ENCODE measurements around the gene ANKLE2.
"Not testable (repeated sequence)": the region's sequence is repeated elsewhere in the genome, so short reads cannot be mapped to it uniquely, and the experiment has no call there.

ANKLE2 gene

DNA sequence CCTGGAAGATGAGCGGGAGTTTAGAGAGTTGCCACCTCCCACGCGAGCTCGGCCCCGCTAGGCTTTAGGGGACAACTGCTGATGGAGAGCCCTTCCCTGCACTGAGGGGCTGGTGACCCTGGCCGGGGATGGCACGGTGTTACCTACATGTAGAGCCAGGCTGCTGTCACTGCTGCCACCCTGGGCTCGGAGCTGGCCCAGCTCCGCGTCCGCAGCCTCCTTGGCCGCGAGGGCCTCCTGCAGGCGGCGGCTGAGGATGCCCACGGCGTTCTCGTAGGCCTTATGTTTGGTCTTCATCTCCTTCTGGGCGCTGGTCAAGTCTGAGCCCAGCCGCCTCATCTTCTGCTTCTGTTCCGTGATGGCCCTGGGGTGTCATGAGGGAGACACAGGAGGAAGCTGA lies 24.6 kb upstream of the ANKLE2 start:
- Mint-ChIP-seq H3K9me3 (no peaks in the 10 kb centered on the region), H3K36me3 (peaks cover 21% of the 10 kb centered on the region), H3K27ac (no peak overlapping the region), H3K4me3 (no peak overlapping the region), H3K27me3 (no peaks in the 10 kb centered on the region), H3K4me1 (no peaks in the 10 kb centered on the region)

GRCh38 chr12:132784580-132784979 lies 22.9 kb upstream of the ANKLE2 start:
- H3K27me3 Mint-ChIP-seq, result no peaks in the 10 kb centered on the region
- H3K36me3 Mint-ChIP-seq, result peaks cover 21% of the 10 kb centered on the region
- H3K27ac Mint-ChIP-seq, result peak overlapping the region; percentile 88
- no peaks in the 10 kb centered on the region for H3K4me1 Mint-ChIP-seq
- H3K9me3 Mint-ChIP-seq, result no peaks in the 10 kb centered on the region
- no peak overlapping the region for H3K4me3 Mint-ChIP-seq

DNA sequence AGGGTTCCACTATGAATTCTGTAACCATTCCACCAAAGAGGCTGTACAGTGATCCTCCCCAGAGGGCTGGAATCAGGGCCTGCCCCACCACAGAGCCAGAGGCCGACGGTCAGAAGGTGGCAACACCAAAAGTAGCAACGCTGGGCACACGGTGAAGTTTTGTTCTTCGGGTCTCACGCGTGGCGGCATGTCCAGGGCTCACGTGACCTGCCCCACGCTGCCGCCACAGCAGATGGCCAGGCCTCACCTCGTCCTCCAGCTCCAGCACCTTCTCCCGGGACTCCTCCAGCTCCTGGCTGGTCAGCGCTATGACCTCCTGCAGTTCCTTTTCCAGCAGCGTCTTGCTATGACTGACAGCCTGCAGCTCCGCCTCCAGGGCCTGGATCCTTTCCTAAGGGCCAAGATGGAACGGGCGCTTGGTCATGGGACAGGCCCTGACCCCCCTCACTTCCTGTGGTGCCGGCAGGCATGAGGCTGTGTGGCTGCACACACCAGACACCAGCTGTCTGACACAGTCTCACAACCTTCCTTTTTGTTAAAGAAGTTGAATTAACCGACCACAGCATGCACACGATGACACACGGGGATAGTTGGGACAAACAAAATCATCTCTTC lies 22.4 kb upstream of the ANKLE2 start:
- Mint-ChIP-seq H3K4me3 (no peak overlapping the region), H3K4me1 (no peaks in the 10 kb centered on the region), H3K9me3 (no peaks in the 10 kb centered on the region), H3K27ac (no peak overlapping the region), H3K27me3 (no peaks in the 10 kb centered on the region), H3K36me3 (peaks cover 21% of the 10 kb centered on the region)

DNA sequence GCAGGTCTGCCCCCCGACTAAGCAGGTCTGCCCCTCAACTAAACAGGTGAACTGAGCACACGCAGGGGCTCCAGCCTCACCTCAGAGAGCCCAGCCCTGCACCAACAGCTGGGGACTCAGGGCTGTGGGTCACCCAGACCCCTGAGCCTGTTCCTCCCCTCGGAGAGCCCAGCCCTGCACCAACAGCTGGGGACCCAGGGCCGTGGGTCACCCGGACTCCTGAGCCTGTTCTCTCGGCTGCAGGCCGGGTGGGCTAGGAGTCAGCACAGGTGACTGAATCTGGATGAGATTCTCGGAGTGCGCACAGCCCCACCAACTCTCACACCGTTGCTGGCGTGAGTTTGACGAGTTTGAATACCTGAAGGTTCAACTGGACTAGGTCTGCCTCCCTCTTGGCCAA lies 20.3 kb upstream of the ANKLE2 start:
- no peaks in the 10 kb centered on the region for H3K27me3 Mint-ChIP-seq
- no peak overlapping the region for H3K4me3 Mint-ChIP-seq
- no peaks in the 10 kb centered on the region for H3K9me3 Mint-ChIP-seq
- H3K4me1 Mint-ChIP-seq, result no peaks in the 10 kb centered on the region
- H3K27ac Mint-ChIP-seq, result no peak overlapping the region
- peaks cover 13% of the 10 kb centered on the region for H3K36me3 Mint-ChIP-seq

DNA sequence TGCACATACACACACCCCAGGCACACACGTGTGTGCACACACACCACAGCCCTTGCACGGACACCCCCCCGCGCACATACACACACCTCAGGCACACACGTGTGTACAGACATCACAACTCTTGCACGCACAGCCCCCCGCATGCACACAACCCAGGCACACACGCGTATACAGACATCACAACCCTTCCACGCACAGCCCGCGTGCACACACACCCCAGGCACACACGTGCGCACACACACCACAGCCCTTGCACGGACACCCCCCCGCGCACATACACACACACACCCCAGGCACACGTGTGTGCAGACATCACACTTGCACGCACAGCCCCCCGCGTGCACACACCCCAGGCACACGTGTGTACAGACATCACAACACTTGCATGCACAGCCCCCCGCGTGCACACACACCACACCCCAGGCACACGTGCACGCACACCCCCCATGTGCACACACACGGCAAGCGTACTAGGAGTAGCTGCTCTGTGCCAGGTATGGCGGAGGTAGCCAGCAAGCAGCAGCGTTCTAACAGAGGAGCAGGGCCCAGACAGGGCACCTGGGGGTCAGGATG lies 18.2 kb upstream of the ANKLE2 start:
- H3K27me3 Mint-ChIP-seq, result no peaks in the 10 kb centered on the region
- H3K4me1 Mint-ChIP-seq, result peaks cover 11% of the 10 kb centered on the region
- no peaks in the 10 kb centered on the region for H3K9me3 Mint-ChIP-seq
- peaks cover 12% of the 10 kb centered on the region for H3K36me3 Mint-ChIP-seq
- no peak overlapping the region for H3K4me3 Mint-ChIP-seq
- peak overlapping the region; percentile 36 for H3K27ac Mint-ChIP-seq

DNA sequence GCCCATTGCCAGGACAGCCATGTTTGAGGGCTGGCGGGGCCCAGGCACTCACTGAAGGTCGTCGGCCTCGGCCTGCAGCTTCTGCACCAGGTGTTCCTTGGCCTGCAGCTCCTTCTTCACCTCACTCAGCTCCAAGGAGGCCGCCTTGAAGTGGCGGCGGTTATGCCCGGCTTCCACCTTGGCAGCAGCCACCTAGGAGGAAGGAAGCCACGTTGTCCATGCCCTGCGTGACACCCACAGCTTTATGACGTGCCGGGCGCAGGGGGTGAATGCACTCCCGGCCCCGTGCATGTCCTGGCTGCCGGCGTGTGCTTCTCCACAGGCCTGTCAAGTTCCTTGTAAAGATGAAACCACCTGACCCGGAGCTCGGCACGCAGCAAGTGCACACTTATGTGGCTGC lies 16.0 kb upstream of the ANKLE2 start:
- Mint-ChIP-seq H3K4me1 (peaks cover 28% of the 10 kb centered on the region), H3K36me3 (peaks cover 14% of the 10 kb centered on the region), H3K4me3 (no peak overlapping the region), H3K27ac (no peak overlapping the region), H3K9me3 (no peaks in the 10 kb centered on the region), H3K27me3 (no peaks in the 10 kb centered on the region)

DNA sequence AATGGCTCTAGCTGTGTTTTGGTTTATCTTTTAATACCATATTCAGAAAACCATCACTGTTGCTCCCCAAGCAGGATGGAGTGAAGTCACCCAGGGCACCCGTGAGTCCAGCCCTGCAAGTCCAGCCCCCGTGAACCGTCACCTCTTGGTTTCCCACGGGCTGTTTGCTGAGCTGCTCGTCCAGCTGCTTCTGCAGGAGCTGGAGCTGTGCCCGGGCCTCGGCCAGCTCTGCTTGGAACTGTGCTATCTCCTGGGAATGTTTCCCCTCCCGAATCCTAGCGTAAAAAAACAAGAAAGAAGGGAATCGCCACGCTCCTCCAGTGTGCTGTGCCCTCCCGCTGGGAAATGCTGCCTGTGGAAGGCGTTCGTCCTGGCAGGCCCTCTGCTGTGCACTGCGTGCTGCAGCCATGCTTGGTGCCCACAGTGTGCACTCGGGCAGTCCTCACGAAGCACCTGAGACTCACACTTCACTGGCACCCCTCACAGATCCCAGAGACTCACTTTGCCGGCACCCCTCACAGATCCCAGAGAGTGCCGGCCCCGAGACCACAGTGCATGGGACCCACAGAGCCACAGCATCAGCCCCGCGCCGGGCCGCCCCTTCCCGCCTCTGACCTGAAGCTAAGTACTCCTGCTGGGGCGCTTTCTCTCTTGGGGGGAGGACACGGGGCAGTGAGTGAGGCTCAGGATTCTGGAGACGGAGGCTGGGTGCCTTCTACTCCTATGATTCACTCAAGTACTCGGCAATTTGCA lies 15.4 kb upstream of the ANKLE2 start:
- no peak overlapping the region for H3K27ac Mint-ChIP-seq
- no peaks in the 10 kb centered on the region for H3K27me3 Mint-ChIP-seq
- H3K4me3 Mint-ChIP-seq, result no peak overlapping the region
- no peaks in the 10 kb centered on the region for H3K9me3 Mint-ChIP-seq
- peaks cover 32% of the 10 kb centered on the region for H3K4me1 Mint-ChIP-seq
- peaks cover 14% of the 10 kb centered on the region for H3K36me3 Mint-ChIP-seq

DNA sequence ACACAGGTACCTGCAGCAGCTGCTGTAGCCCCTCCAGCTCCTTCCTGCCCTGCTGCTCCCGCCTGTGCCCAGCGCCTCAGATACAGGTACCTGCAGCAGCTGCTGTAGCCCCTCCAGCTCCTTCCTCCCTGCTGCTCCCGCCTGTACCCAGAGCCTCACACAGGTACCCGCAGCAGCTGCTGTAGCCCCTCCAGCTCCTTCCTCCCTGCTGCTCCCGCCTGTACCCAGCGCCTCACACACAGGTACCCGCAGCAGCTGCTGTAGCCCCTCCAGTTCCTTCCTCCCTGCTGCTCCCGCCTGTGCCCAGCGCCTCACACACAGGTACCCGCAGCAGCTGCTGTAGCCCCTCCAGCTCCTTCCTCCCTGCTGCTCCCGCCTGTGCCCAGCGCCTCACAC lies 14.6 kb upstream of the ANKLE2 start:
- not testable (repeated sequence) for H3K9me3 Mint-ChIP-seq, H3K4me3 Mint-ChIP-seq, H3K27ac Mint-ChIP-seq, H3K27me3 Mint-ChIP-seq
- Mint-ChIP-seq H3K4me1 (peaks cover 40% of the 10 kb centered on the region), H3K36me3 (peaks cover 14% of the 10 kb centered on the region)

DNA sequence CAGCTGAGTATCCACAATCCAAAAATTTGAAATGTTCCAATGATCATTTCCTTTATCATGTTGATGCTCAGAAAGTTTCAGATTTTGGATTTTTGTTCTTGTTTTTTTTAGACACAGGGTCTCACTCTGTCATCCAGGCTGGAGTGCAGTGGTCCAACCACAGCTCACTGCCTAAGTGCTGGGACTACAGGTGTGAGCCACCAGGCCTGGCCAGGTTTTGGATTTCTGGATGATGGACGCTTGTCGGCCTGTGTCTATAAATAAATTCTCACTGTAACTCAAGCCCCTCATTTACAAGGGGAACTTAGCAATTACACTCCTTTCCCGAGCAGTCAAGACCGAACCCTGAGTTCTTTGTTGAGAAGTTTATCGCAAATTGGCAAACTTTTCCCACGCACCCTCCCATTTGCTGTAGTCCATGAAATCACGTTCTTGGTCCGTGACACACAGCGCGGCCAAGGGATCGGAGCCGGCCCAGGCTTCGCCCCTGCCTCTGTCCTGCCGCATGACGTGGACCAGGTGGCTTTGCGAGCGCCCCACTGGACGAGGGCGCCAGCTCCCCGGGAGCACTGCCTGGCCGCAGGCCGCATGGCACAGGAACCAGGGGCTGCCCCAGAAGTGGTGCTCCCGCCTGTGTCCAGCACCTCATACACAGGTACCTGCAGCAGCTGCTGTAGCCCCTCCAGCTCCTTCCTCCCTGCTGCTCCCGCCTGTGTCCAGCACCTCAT lies 14.0 kb upstream of the ANKLE2 start:
- H3K27me3 Mint-ChIP-seq, result no peaks in the 10 kb centered on the region
- H3K36me3 Mint-ChIP-seq, result peaks cover 14% of the 10 kb centered on the region
- H3K27ac Mint-ChIP-seq, result no peak overlapping the region
- peaks cover 43% of the 10 kb centered on the region for H3K4me1 Mint-ChIP-seq
- no peak overlapping the region for H3K4me3 Mint-ChIP-seq
- no peaks in the 10 kb centered on the region for H3K9me3 Mint-ChIP-seq

DNA sequence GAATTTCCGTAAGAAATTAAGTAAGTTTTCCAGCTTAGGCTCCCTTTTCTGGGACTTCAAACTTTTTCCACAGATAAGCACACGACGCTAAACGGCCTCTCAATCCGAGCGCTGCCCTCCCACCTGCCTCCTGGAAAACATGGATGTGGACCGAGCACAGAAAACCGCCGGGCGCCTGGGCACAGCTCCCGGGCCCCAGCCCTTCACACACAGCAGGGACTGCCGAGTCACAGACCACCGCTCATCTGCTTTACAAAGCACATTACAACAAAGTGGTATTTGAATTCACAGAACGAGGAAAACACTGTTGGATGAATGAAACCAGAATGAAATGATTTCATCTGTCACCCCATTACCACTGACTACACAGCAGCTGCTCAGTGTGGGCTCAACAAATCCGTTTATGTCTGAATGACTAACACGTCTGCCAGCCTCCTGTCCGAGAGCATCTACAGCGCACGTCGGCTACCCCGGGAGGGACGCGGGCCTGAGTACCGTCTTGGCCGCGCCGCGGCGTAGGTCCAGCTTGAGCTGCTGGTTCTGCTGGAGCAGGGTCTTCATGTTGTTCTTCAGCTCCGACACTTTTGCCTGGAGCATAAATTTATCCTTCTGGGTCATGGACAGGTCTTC lies 13.1 kb upstream of the ANKLE2 start:
- Mint-ChIP-seq H3K4me3 (no peak overlapping the region), H3K27me3 (no peaks in the 10 kb centered on the region), H3K9me3 (no peaks in the 10 kb centered on the region), H3K36me3 (peaks cover 14% of the 10 kb centered on the region), H3K4me1 (peaks cover 50% of the 10 kb centered on the region), H3K27ac (no peak overlapping the region)

- H3K9me3 Mint-ChIP-seq, result no peaks in the 10 kb centered on the region
- H3K36me3 Mint-ChIP-seq, result peaks cover 14% of the 10 kb centered on the region
- H3K4me3 Mint-ChIP-seq, result peak overlapping the region; percentile 8
- peaks cover 56% of the 10 kb centered on the region for H3K4me1 Mint-ChIP-seq
- H3K27me3 Mint-ChIP-seq, result no peaks in the 10 kb centered on the region
- peak overlapping the region; percentile 59 for H3K27ac Mint-ChIP-seq
Measured at GRCh38 chr12:132774159-132774558, 12.5 kb upstream of the ANKLE2 start.

- peaks cover 64% of the 10 kb centered on the region for H3K4me1 Mint-ChIP-seq
- H3K4me3 Mint-ChIP-seq, result no peak overlapping the region
- no peaks in the 10 kb centered on the region for H3K27me3 Mint-ChIP-seq
- peaks cover 14% of the 10 kb centered on the region for H3K36me3 Mint-ChIP-seq
- no peaks in the 10 kb centered on the region for H3K9me3 Mint-ChIP-seq
- no peak overlapping the region for H3K27ac Mint-ChIP-seq
Measured at GRCh38 chr12:132773077-132773955, 11.7 kb upstream of the ANKLE2 start.

GRCh38 chr12:132772606-132773005 lies 11.0 kb upstream of the ANKLE2 start:
- no peaks in the 10 kb centered on the region for H3K27me3 Mint-ChIP-seq
- no peaks in the 10 kb centered on the region for H3K9me3 Mint-ChIP-seq
- H3K27ac Mint-ChIP-seq, result no peak overlapping the region
- peaks cover 14% of the 10 kb centered on the region for H3K36me3 Mint-ChIP-seq
- H3K4me3 Mint-ChIP-seq, result no peak overlapping the region
- H3K4me1 Mint-ChIP-seq, result peaks cover 69% of the 10 kb centered on the region

- Mint-ChIP-seq H3K27me3 (no peaks in the 10 kb centered on the region), H3K4me3 (peak overlapping the region; percentile 61), H3K4me1 (peaks cover 67% of the 10 kb centered on the region), H3K9me3 (no peaks in the 10 kb centered on the region), H3K27ac (peak overlapping the region; percentile 85), H3K36me3 (peaks cover 12% of the 10 kb centered on the region)
Measured at GRCh38 chr12:132771126-132771838, 9.7 kb upstream of the ANKLE2 start.
